ENCODE results near the gene PCGF3. TPM values are rescaled to one million over a fixed set of nuclear protein-coding genes. Genes with fewer than 3 reads are reported as not detected.
"Not testable (repeated sequence)": the region's sequence is repeated elsewhere in the genome, so short reads cannot be mapped to it uniquely, and the experiment has no call there.

Gene PCGF3
- total RNA-seq, 1 donor from 2014 or later: 33.2 TPM

DNA sequence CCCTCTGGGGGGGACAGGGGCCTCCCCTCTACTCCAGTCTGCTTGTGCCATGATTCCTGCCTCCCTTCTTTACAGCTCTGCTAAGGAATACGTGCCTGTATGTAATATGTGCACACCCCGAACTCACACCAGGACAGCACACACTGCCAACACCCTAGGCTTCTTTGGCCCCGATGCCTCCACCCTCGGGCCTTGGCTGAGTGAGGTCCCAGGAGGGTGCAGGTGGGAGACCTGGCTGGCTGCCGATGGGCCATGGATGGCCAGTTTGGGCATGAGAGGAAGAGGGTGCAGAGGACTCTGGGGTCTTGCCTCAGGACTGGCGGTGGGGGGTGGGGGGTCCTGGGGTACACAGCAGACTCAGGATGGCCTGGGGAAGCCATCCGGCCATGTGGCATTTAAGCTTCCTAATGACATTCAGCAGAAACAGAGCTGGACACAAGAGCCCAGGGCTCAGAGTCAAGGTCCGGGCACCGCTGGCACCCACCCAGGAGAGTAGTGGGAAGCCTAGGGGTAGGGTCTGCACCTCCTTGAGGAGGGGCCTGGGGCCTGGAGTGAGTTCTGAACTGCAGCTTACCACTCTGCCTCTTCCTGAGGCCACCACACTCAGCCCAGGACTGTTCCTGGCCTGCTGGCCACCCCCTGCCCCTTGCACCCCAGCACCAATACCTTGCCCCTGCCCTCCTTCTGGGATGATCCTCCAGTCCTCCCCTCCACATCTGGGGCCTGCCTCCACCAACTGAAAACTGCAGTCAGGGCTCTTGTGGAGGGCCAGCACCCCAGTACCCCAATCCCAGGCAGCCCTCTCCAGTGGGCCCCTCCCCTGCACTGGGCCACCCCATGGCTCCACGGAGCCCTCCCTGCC, 2.1 kb upstream of the PCGF3 start:
- DNase-seq (ENCODE audit: low read depth in 2 of 2): no peak

DNA sequence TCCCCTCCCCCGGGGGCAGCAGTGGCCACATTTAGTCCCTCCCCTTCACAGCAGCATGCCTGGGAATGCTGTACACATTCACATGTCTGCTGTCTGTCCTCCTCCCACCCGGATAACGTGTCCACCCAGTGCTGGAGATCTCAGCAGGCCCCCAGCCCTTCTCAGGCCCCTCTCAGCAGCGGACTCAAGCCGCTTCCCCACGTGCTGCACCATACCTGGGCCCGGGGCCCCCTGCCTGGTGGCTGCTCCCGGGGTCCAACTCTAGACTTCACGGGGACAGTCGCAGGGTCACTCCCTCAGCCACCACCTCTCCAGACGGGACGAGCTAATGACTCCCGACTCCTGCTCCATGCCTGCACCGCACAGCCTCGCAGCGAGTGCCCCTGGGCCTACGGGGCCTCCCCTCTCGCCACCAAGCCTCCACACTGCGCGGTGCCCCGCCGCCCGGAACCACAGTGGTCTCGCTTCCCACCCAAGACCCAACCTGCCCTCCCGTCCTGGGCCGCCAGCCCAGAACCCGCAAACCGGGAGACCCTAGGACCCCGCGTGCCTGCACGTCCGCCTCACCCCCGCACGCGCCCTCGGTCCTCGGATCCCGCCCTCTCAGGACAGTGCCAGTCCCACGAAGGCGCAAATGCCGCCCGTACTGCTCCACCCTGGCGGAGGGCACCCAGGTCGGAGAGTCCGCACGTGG, 1.3 kb upstream of the PCGF3 start:
- DNase-seq (ENCODE audit: low read depth in 2 of 2): no peak

DNA sequence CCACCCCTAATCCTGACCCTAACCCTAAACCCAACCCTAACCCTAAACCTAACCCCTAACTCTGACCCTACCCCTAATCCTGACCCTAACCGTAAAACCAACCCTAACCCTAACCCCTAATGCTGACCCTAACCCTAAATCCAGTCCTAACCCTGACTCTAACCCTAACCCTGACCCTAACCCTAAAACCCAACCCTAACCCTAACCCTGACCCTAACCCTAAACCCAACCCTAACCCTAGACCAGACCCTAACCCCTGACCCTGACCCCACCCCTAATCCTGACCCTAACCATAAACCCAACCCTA, 708 bp upstream of the PCGF3 start:
- no peak for DNase-seq (ENCODE audit: low read depth in 2 of 2)

DNA sequence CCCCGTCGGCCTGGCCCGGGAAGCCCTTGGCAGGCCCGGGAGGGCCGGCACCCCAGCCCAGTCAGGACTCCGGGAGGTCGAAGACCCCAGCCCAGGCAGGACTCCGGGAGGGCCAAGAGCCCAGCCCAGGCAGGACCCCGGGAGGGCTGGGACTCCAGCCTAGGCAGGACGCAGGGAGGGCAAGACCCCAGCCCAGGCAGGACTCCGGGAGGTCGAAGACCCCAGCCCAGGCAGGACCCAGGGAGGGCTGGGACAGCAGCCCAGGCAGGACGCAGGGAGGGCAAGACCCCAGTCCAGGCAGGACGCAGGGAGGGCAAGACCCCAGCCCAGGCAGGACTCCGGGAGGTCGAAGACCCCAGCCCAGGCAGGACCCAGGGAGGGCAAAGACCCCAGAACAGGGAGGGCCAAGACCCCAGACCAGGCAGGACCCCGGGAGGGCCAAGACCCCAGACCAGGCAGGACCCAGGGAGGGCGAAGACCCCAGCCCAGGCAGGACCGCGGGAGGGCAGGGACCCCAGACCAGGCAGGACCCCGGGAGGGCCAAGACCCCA, 526 bp downstream of the PCGF3 start:
- DNase-seq (ENCODE audit: low read depth in 2 of 2): not testable (repeated sequence)

DNA sequence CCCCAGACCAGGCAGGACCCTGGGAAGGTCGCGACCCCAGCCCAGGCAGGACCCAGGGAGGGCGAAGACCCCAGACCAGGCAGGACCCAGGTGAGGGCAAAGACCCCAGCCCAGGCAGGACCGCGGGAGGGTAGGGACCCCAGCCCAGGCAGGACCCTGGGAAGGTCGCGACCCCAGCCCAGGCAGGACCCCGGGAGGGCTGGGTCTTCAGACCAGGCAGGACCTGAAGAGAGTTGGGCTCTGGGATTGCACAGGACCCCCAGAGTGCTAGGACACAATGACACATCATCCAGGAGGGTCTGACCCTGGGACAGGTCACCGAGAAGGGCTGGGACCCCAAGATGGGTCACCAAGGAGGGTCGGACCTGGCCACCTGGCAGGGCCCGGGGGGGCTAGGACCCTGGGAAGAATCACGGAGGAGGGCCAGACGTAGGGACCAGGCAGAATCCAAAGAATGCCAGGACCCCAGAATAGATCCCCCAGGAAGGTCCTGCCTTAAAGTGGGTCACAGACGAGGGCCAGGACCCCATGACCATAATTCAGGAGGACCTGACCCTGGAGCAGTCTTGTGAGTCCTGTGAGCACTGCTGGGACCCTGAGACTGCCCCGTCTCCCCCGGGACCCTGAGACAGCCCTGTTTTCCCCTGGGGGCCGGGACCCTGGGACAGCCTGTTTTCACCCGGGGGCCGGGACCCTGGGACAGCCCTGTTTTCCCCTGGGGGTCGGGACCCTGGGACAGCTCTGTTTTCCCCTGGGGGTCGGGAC, 1.4 kb downstream of the PCGF3 start:
- no peak for DNase-seq (ENCODE audit: low read depth in 2 of 2)

DNA sequence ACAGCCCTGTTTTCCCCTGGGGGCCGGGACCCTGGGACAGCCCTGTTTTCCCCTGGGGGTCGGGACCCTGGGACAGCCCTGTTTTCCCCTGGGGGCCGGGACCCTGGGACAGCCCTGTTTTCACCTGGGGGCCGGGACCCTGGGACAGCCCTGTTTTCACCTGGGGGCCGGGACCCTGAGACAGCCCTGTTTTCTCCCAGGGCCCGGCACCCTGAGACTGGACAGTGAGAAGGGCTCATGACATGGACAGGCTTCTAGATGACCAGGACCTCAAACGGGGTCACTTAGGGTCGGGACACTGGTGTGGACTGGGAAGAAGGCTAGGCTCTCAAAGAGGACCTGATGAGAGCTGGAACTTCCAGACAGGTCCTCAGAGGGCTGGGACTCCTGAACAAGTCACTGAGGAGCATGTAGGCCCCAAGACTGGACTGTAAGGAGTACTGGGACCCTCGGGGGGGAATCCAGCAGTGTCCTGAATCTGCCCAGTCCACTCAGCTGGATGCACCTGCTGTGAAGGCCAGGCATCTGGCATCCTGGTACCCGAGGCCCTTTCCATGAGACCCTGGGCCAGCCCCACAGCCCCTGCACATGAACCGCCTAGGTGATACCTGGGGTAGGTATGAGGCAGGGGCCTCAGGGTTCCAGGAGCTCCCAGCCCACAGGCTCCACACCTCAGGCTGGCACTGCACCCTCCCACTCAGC, 2.4 kb downstream of the PCGF3 start:
- no peak for DNase-seq (ENCODE audit: low read depth in 2 of 2)

DNA sequence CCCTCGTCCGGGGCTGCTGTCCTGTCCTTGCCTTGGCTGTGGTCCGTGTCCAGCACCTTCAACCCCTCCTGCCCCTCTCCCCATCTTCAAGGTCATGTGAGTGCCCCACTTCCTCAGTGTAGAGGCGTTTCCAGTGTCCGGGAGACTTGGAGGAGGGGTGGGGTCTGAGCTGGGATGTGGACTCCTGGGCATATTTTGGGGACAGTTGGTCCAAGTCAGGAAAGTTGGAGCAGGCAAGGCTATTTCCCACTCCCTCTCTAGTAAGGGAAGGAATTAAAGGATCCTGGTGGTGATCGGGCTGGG, 3.0 kb downstream of the PCGF3 start:
- no peak for DNase-seq (ENCODE audit: low read depth in 2 of 2)

DNA sequence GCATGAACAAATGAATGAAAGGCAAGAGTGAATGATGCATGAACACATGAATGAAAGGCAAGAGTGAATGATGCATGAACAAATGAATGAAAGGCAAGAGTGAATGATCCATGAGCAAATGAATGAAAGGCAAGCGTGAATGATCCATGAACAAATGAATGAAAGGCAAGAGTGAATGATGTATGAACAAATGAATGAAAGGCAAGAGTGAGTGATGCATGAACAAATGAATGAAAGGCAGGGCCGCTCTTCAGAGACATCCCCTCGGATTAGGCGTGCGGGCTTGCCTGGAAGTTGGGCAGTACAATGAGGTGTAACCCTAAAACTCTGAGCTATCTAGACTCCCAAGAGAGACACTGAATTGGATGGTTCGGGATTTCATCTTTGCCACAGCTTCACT, 3.7 kb downstream of the PCGF3 start:
- DNase-seq (ENCODE audit: low read depth in 2 of 2): no peak

DNA sequence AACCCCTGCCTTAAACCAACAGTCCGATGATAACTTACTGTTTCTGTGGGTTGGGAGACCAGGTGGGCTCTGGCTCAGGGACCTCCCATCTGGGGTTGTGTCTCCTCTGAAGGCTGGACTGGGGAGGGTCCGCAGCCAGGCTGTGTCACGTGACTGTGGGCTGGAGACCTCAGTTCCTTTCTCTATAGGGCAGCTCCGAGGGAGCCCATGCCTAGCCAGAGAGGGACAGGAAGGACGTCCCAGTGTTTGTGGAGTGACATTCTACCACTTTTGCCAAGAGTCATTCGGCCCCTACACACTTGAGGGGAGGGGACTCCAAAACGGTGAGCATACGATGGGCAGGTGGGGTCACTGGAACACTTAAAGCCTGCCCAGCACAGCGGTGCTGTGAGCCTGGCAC, 4.5 kb downstream of the PCGF3 start:
- no peak for DNase-seq (ENCODE audit: low read depth in 2 of 2)

DNA sequence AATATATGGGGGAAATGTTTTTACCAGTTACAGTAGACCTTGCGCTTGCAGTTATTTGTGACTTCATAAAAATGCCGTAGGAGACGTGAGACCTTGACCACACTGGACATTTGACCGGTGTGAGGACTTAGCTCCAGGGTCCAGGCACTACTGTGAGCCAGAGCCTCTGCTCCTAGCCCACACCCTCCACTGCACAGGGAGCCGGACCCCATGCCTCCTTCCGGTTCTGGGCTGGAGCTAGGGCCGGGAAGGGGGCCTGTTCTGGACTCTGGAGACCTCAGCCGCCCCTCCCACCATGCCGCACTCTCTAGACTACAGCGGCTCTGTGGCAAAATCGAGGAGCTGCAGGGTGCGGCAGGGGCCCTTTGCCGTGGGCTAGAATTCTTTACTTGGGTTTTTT, 5.3 kb downstream of the PCGF3 start:
- DNase-seq (ENCODE audit: low read depth in 2 of 2): no peak

DNA sequence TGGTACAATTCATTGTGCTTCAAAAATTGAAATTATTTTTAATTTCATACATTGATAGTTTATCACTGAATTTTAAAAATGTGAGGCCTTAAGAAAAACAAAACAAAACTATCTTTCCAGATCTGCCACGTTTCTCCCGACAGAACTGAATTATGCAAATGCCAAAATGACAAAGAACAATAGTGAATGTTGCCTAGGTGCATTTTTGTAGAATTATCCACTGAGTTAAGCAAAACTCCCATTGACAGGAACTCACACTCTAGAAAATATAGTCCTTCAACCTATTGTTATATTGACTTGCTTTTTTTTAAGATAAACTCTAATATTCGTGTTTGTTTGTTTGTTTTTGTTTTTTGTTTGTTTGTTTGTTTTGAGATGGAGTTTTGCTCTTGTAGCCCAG, 6.5 kb downstream of the PCGF3 start:
- DNase-seq (ENCODE audit: low read depth in 2 of 2): no peak

DNA sequence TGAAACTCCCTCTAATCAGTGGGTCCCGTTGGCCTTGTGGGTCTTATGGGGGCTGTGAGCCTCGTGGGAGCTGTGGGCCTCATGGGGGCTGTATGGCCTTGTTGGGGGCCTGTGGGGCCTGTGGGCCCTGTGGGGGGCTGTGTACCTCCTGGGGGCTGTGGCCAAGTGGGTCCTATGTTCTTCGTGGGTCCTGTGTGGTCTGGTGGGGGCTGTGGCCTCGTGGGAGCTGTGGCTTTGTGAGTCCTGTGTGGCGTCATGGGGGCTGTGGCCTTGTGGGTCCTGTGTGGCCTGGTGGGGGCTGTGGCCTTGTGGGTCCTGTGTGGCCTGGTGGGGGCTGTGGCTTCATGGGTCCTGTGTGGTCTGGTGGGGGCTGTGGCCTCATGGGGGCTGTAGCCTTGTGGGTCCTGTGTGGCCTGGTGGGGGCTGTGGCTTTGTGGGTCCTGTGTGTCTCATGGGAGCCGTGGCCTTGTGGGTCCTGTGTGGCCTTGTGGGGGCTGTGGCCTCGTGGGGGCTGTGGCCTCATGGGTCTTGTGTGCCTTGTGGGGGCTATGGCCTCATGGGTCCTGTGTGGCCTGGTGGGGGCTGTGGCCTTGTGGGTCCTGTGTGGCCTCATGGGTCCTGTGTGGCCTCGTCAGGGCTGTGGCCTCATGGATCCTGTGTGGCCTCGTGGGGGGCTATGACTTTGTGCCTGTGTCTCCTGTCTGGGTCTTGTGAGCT, 7.4 kb downstream of the PCGF3 start:
- DNase-seq (ENCODE audit: low read depth in 2 of 2): no peak

DNA sequence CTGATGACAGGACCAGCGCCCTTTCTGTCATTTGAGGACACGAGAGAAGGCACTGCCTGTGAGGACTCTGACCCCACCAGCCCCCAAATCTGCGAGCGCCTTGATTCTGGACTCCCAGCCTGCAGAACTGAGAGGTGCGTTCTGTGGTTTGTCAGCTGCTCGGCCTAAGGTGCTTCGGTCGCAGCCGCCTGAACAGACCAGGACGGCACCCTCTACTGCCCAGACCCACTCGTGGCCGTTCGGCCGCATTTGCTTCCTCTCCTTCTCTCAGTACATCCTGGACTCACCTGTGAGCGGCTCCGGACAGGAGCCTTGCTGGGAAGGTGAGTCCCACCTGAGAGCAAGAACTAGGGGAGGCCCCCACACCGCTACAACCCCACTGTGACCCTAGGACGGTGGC, 8.5 kb downstream of the PCGF3 start:
- no peak for DNase-seq (ENCODE audit: low read depth in 2 of 2)

DNA sequence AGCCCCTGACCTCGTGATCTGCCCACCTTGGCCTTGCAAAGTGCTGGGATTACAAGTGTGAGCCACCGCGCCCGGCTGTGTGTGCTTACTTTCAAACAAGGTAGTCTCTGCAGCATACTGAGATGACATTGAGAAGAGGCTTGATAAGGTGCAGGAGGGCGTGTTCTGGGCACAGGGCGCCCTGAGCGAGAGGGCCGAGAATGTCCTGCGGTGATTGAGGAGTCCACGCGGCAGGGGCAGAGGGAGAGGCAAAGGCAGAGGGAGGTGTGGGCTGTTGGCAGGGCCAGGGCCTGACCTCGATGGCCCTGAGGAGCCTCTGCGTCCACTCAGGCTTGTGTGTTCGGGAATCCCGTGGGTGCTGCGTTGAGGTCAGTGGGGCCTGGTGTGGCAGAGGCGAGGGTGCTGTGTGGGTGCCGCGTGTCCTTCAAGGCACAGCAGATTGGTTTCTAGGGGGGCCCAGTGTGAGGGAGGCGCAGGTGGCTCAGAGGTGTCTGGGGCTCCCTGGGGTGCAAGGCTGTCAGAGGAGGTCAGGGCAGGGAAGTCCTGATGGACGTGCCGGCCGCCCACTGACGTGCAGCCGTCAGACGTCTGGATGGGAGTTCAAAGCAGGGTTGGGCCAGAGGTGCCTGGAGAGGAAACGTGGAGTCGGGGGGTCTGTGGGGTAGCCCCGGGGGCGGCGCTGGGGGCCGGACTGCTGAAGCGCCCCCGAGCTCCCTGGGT, 12.1 kb downstream of the PCGF3 start:
- no peak for DNase-seq (ENCODE audit: low read depth in 2 of 2)

DNA sequence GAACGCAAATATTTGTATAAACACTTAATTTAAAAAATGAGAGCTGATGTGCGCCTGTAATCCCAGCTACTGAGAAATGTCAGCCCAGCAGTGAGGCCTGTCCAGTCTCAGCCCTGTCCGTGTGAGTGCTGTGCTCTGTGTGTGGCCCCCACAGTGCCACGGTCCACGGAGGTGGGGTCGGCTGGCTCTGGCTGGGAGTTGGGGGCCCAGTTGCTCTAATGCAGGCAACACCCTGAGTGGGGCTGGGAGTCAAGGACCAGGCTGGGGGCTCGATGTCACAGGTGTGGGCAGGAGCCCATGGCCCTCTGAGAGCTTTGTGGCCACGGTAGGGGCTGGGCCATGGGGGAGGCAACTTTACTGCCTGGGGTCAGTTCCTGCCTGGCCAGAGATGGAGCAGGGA, 12.8 kb downstream of the PCGF3 start:
- DNase-seq (ENCODE audit: low read depth in 2 of 2): no peak

DNA sequence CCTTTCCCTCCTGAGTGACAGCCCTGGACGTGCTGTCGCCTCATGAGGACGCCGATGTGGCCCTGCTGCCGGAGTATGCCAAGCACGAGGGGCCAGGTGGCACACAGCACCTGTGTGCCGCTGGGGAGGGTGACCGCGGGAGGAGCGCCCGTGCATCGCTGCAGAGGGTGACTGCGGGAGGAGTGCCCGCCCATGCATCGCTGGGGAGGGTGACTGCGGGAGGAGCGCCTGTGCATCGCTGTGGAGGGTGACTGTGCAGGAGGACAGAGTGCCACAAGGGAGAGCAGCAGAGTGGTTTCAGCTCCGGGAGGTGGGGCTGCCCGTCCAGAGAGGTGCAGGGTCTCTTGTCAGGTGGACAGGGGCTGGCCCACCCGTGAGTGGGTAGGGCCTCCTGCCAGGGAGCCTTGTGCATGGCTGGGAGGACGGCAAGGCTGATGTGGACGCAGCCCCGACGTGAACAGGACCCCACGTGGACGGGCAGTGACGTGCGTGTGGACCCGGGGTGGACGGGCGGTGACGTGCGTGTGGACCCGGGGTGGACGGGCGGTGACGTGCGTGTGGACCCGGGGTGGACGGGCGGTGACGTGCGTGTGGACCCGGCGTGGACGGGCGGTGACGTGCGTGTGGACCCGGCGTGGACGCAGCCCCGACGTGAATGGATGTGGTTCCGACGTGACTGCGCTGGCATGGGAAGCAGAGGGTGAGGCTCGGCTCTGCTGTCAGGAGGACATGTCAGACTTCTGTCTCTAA, 14.7 kb downstream of the PCGF3 start:
- no peak for DNase-seq (ENCODE audit: low read depth in 2 of 2)

DNA sequence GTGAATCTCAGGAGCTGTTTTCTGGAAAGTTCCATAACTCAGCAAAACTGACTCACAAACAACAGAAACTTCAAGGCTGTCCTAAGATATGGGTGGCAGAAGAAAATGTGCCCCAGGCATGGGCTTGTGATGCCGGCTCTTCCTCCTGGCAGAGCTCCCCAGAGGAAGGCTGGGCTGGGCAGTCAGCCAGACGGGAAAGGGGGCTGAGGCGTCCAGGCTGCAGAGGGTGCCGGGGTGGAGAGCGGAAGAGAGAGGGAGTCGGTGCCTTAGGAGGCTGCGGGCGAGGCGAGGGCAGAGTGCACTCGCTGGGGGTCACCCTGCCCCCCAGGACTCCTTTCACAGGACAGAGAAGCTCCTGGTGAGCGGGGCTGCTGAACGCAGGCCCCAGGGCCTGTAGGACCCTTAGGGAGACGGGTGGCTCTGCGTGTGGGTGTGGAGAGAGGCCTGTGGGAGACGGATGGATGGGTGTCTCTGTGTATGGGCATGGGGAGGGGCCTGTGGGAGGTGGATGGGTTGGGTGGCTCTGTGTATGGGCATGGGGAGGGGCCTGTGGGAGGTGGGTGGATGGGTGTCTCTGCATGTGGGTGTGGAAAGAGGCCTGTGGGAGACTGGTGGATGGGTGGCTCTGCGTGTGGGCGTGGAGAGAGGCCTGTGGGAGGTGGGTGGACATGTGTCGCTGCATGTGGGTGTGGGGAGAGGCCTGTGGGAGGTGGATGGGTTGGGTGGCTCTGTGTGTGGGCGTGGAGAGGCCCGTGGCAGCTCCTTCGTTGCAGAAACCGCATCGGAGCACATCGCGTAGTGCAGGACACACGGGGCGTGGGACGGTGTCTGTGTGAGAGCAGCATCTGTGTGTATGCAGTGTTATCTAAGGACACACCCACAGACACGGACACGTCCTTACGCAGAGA, 15.9 kb downstream of the PCGF3 start:
- DNase-seq (ENCODE audit: low read depth in 2 of 2): peak in 1 of 2 donors; percentile 26

DNA sequence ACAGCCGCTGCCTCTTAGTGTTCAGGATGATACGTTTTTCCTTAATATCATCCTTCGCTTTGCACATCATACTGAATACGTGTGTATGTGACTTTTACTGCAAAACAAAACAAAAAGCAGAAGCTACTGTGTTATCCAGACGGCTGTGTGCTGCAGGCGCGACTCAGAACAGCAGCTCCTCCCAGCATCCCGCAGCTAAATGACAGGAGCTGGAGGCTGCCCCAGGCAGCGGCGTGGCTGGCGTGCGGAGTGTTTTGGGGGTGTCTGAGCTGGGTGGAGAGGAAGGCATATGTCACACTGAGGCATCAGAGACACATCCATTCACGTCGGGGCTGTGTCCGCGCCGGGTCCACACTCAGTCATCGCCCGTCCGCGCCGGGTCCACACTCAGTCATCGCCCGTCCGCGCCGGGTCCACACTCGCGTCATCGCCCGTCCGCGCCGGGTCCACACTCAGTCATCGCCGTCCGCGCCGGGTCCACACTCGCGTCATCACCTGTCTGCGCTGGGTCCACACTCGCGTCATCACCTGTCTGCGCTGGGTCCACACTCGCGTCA, 16.6 kb downstream of the PCGF3 start:
- no peak for DNase-seq (ENCODE audit: low read depth in 2 of 2)
